Measurements from ENCODE around the gene MYD88.
A peak's percentile ranks its signal among the peaks of the same experiment; 100 is the strongest.

GRCh38 chr3:38136777-38137614 lies 1.5 kb upstream of the MYD88 start, which contains the start of gene ACAA1:
- TF ChIP-seq CTCF (IDR thresholded peaks at IDR 0.05) (no peak), ZBTB21 (CRISPR knock-in tag; IDR thresholded peaks at IDR 0.05; ENCODE audit: borderline replicate concordance) (no peak), ATF6 (CRISPR knock-in tag; IDR thresholded peaks at IDR 0.05) (no peak), ZNF263 (CRISPR knock-in tag; IDR thresholded peaks at IDR 0.05; ENCODE audit: low read depth) (no peak), TP53 (CRISPR knock-in tag; IDR thresholded peaks at IDR 0.05) (no peak), JUN (CRISPR knock-in tag; IDR thresholded peaks at IDR 0.05) (0 out of 2 replicates have a peak, but pooled peaks have one; percentile 40), SMAD3 (CRISPR knock-in tag; IDR thresholded peaks at IDR 0.05; ENCODE audit: borderline replicate concordance) (0 out of 2 replicates have a peak, but pooled peaks have one; percentile 70), AFF4 (CRISPR knock-in tag; IDR thresholded peaks at IDR 0.05; ENCODE audit: borderline replicate concordance) (no peak; the same call in 1 of the 2 replicates), KAT7 (CRISPR knock-in tag; IDR thresholded peaks at IDR 0.05; ENCODE audit: borderline replicate concordance) (no peak), ZNF121 (CRISPR knock-in tag; IDR thresholded peaks at IDR 0.05) (no peak)
